H9 (cell line): ENCODE measurements around the gene YY1. TPM values are rescaled to one million over a fixed set of nuclear protein-coding genes. Genes with fewer than 3 reads are reported as not detected.

Source experiments
- DNase-seq: peaks from one replicate; pipeline ENCODE4 v3.0.0-alpha.2; 2017
- H2AFZ ChIP-seq: one replicate; pipeline ENCODE4 v1.6.1; 2013; ENCODE audit warnings: mild to moderate bottlenecking, low read length, control low read depth, moderate library complexity
- H2AK5ac ChIP-seq: 2 replicates; pipeline ENCODE4 v1.6.1; 2013; ENCODE audit warnings: low read length, control low read depth, mixed read lengths; ENCODE audit not compliant: insufficient read length
- H2BK120ac ChIP-seq: one replicate; pipeline ENCODE4 v1.6.1; 2013; ENCODE audit warnings: low read depth, mild to moderate bottlenecking, low read length, control low read depth, inconsistent platforms; ENCODE audit not compliant: poor library complexity, severe bottlenecking
- H2BK12ac ChIP-seq: 2 replicates; pipeline ENCODE4 v1.6.1; 2013; ENCODE audit warnings: low read length, control low read depth, mixed read lengths, low read depth; ENCODE audit not compliant: insufficient read length
- H2BK15ac ChIP-seq: 2 replicates; pipeline ENCODE4 v1.6.1; 2013; ENCODE audit warnings: low read depth, low read length, control low read depth
- H2BK20ac ChIP-seq: one replicate; pipeline ENCODE4 v1.6.1; 2013; ENCODE audit warnings: low read depth, mild to moderate bottlenecking, low read length, control low read depth, inconsistent platforms; ENCODE audit not compliant: poor library complexity, severe bottlenecking
- H2BK5ac ChIP-seq: 2 replicates; pipeline ENCODE4 v1.6.1; 2013; ENCODE audit warnings: low read length, control low read depth, mixed read lengths; ENCODE audit not compliant: insufficient read length
- H3K14ac ChIP-seq: 2 replicates; pipeline ENCODE4 v1.6.1; 2013; ENCODE audit warnings: low read length, control low read depth; ENCODE audit not compliant: insufficient read depth
- H3K18ac ChIP-seq: 2 replicates; pipeline ENCODE4 v1.6.1; 2013; ENCODE audit warnings: low read depth, mild to moderate bottlenecking, mixed read lengths, low read length, control low read depth; ENCODE audit not compliant: insufficient read length
- H3K23ac ChIP-seq: 2 replicates; pipeline ENCODE4 v1.6.1; 2013; ENCODE audit warnings: low read length, control low read depth, mixed read lengths, low read depth; ENCODE audit not compliant: insufficient read length
- H3K23me2 ChIP-seq: 2 replicates; pipeline ENCODE4 v1.6.1; 2013; ENCODE audit warnings: low read depth, mild to moderate bottlenecking, mixed read lengths, low read length, control low read depth; ENCODE audit not compliant: insufficient read length, poor library complexity, severe bottlenecking
- H3K27ac ChIP-seq: 2 replicates; pipeline ENCODE4 v1.5.1; 2013; ENCODE audit warnings: low read length, control low read depth, mixed read lengths, low read depth; ENCODE audit not compliant: insufficient read length
- H3K27me3 ChIP-seq: 2 replicates; pipeline ENCODE4 v1.6.1; 2013; ENCODE audit warnings: low read length, control low read depth, inconsistent platforms; ENCODE audit not compliant: insufficient read depth
- H3K4ac ChIP-seq: 2 replicates; pipeline ENCODE4 v1.6.1; 2013; ENCODE audit warnings: low read depth, mild to moderate bottlenecking, control low read depth, inconsistent platforms, low read length, moderate library complexity
- H3K4me1 ChIP-seq: 2 replicates; pipeline ENCODE4 v1.6.1; 2013; ENCODE audit warnings: low read length, control low read depth, inconsistent platforms; ENCODE audit not compliant: insufficient read depth
- H3K4me2 ChIP-seq: 2 replicates; pipeline ENCODE4 v1.6.1; 2013; ENCODE audit warnings: low read length, control low read depth, mixed read lengths; ENCODE audit not compliant: insufficient read length, insufficient read depth
- H3K56ac ChIP-seq: 2 replicates; pipeline ENCODE4 v1.6.1; 2013; ENCODE audit warnings: low read depth, mild to moderate bottlenecking, mixed read lengths, low read length, control low read depth; ENCODE audit not compliant: insufficient read length
- H3K79me1 ChIP-seq: 2 replicates; pipeline ENCODE4 v1.6.1; 2013; ENCODE audit warnings: low read depth, mild to moderate bottlenecking, moderate library complexity, low read length, control low read depth, inconsistent platforms; ENCODE audit not compliant: insufficient read depth, poor library complexity, severe bottlenecking
- H3K79me2 ChIP-seq: 2 replicates; pipeline ENCODE4 v1.6.1; 2013; ENCODE audit warnings: low read length, control low read depth, inconsistent platforms; ENCODE audit not compliant: insufficient read depth
- H3K9ac ChIP-seq: 2 replicates; pipeline ENCODE4 v1.6.1; 2013; ENCODE audit warnings: low read length, control low read depth, mixed read lengths; ENCODE audit not compliant: insufficient read length; ENCODE audit errors: extremely low read depth
- H3K9me3 ChIP-seq: one replicate; pipeline ENCODE4 v1.6.1; 2013; ENCODE audit warnings: low read depth, low read length, inconsistent platforms; ENCODE audit not compliant: control insufficient read depth
- H3T11ph ChIP-seq: one replicate; pipeline ENCODE4 v1.6.1; 2013; ENCODE audit warnings: mild to moderate bottlenecking, low read length, control low read depth, inconsistent platforms
- H4K20me1 ChIP-seq: one replicate; pipeline ENCODE4 v1.6.1; 2013; ENCODE audit not compliant: control insufficient read depth, insufficient read length, insufficient read depth
- H4K5ac ChIP-seq: 2 replicates; pipeline ENCODE4 v1.6.1; 2013; ENCODE audit warnings: low read depth, mild to moderate bottlenecking, mixed read lengths, low read length, control low read depth; ENCODE audit not compliant: insufficient read length
- H4K8ac ChIP-seq: replicated peaks from 2 replicates; pipeline ENCODE4 v1.6.1; 2013; ENCODE audit warnings: low read length, control low read depth, mixed read lengths, low read depth; ENCODE audit not compliant: insufficient read length
- H4K91ac ChIP-seq: 2 replicates; pipeline ENCODE4 v1.6.1; 2013; ENCODE audit warnings: low read depth, mild to moderate bottlenecking, moderate library complexity, mixed read lengths, low read length, control low read depth; ENCODE audit not compliant: insufficient read length
- H3K27ac Mint-ChIP-seq, 3 experiments: 2 replicates in 2 of 3; 3 replicates in 1 of 3; pipeline ENCODE4 v1.8.0; 2020 to 2021; ENCODE audit warnings: mixed read lengths in 3 of 3, mild to moderate bottlenecking in 1 of 3, moderate library complexity in 1 of 3
- H3K27me3 Mint-ChIP-seq: 2 replicates; pipeline ENCODE4 v1.8.0; 2021; ENCODE audit warnings: low read depth, mild to moderate bottlenecking, moderate library complexity, mixed read lengths
- H3K36me3 Mint-ChIP-seq, 3 experiments: 2 replicates in 2 of 3; 3 replicates in 1 of 3; pipeline ENCODE4 v1.8.0; 2020 to 2021; ENCODE audit warnings: low read depth in 3 of 3, mixed read lengths in 3 of 3; ENCODE audit not compliant: insufficient read depth in 1 of 3
- H3K4me1 Mint-ChIP-seq, 2 experiments: 2 replicates each; pipeline ENCODE4 v1.8.0; 2020; ENCODE audit warnings: mixed read lengths in 2 of 2
- H3K4me3 Mint-ChIP-seq, 2 experiments: 2 replicates in 1 of 2; 3 replicates in 1 of 2; pipeline ENCODE4 v1.8.0; 2020 to 2021; ENCODE audit warnings: mild to moderate bottlenecking in 2 of 2, mixed read lengths in 2 of 2, moderate library complexity in 1 of 2
- H3K9me3 Mint-ChIP-seq, 2 experiments: 2 replicates in 1 of 2; 3 replicates in 1 of 2; pipeline ENCODE4 v1.8.0; 2020; ENCODE audit warnings: mild to moderate bottlenecking in 2 of 2, mixed read lengths in 2 of 2, moderate library complexity in 1 of 2
- WGBS: extraction: QIAGEN DNeasy Blood & Tissue Kit; methylation state at CpG from one replicate; pipeline ENCODE4 v1.1.7; 2013; ENCODE audit warnings: missing lambda C conversion rate, low lambda C conversion rate, mixed read lengths; ENCODE audit not compliant: insufficient read length; ENCODE audit errors: extremely low coverage; 5-methylcytosine and 5-hydroxymethylcytosine counted together
- total RNA-seq: library from RNA; stranded (reverse); gene quantifications from 2 replicates; pipeline ENCODE4 v1.2.1, GENCODE V29; 2021
- TF ChIP-seq, protein P1 (sequence below): fragments of 200-600 bp; sonication (generic); conservative IDR thresholded peaks from 3 replicates; pipeline ENCODE4 v1.8.0; 2021; ENCODE audit warnings: antibody characterized with exemption, mild to moderate bottlenecking

Gene YY1
- total RNA-seq, 1 experiment from 2014 or later, result 103 TPM

DNA sequence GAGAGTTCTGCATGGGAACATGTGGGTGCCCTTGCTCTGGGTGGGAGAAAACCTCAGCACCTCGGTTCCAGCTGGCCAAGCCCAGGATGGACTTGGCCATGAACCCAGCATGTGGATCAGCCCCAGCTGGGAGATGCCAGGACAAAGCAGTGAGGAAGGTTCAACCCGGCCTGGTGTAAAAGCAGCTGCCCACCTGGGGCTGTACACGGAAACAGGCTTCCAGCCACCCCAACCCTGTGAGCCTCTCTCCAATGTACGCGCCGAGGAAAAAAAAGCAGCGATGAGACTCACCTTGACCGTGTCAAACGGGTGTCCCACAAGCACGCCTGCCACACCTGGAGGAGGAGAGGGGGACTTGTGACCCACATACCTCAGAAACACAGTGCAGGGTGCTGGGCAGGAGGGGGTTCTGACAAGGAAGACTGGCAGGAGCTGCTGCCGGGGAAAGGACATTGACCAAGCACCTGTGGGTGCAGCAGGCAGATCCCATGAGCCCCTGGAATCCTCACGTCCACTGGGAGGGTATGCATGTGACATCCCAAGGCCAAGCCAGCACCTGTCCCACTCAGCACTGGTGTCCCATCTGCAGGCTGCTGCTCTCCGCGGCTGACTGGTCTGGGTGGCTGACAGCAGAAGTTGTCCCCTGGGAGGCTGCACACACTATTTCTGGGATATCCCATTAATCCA is 59.8 kb downstream of the YY1 start:
- no peaks in the 10 kb centered on the region for H3K4me1 ChIP-seq
- H3K79me2 ChIP-seq, result peaks cover 5% of the 10 kb centered on the region; the same call in 1 of the 2 replicates

More for the DNA sequence above, 59.8 kb downstream of the YY1 start:
- TF ChIP-seq, protein P1, sequence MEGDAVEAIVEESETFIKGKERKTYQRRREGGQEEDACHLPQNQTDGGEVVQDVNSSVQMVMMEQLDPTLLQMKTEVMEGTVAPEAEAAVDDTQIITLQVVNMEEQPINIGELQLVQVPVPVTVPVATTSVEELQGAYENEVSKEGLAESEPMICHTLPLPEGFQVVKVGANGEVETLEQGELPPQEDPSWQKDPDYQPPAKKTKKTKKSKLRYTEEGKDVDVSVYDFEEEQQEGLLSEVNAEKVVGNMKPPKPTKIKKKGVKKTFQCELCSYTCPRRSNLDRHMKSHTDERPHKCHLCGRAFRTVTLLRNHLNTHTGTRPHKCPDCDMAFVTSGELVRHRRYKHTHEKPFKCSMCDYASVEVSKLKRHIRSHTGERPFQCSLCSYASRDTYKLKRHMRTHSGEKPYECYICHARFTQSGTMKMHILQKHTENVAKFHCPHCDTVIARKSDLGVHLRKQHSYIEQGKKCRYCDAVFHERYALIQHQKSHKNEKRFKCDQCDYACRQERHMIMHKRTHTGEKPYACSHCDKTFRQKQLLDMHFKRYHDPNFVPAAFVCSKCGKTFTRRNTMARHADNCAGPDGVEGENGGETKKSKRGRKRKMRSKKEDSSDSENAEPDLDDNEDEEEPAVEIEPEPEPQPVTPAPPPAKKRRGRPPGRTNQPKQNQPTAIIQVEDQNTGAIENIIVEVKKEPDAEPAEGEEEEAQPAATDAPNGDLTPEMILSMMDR, result no peak
- H3K4me3 Mint-ChIP-seq, result no peak overlapping the region; a peak in 1 of 5 replicates
- H3K14ac ChIP-seq, result no peak overlapping the region
- no peak overlapping the region for H4K8ac ChIP-seq
- H3K79me1 ChIP-seq, result peaks cover 5% of the 10 kb centered on the region
- H4K91ac ChIP-seq, result no peak overlapping the region
- no peaks in the 10 kb centered on the region for H3K27me3 ChIP-seq
- H3K23ac ChIP-seq, result no peak overlapping the region
- H3K9me3 ChIP-seq, result no peaks in the 10 kb centered on the region
- no peak overlapping the region for H3K18ac ChIP-seq
- peak overlapping the region in 2 of 3 experiments; percentile 49 to 57; a peak in 3 of 7 replicates for H3K27ac Mint-ChIP-seq
- peaks cover 33 to 63% (median 56%) of the 10 kb centered on the region in 3 experiments for H3K36me3 Mint-ChIP-seq
- no peak overlapping the region for H2BK15ac ChIP-seq
- no peaks in the 10 kb centered on the region; a peak in 1 of 5 replicates for H3K9me3 Mint-ChIP-seq
- no peak overlapping the region for H3K4me2 ChIP-seq
- no peak for DNase-seq
- no peak overlapping the region for H2BK5ac ChIP-seq
- H2BK120ac ChIP-seq, result no peak overlapping the region
- no peak overlapping the region for H2AK5ac ChIP-seq
- no peak overlapping the region for H3T11ph ChIP-seq
- no peak overlapping the region for H2AFZ ChIP-seq
- no CpG with 5 or more reads among the region's 14 CpGs for WGBS
- no peak overlapping the region for H3K9ac ChIP-seq
- H3K56ac ChIP-seq, result no peak overlapping the region
- no peak overlapping the region for H3K4ac ChIP-seq
- peaks cover 7 to 9% of the 10 kb centered on the region in 2 experiments for H3K4me1 Mint-ChIP-seq
- no peaks in the 10 kb centered on the region for H3K27me3 Mint-ChIP-seq
- no peak overlapping the region for H2BK12ac ChIP-seq
- no peaks in the 10 kb centered on the region for H4K20me1 ChIP-seq
- H4K5ac ChIP-seq, result no peak overlapping the region
- no peaks in the 10 kb centered on the region for H3K23me2 ChIP-seq
- no peak overlapping the region for H2BK20ac ChIP-seq
- H3K27ac ChIP-seq, result no peak overlapping the region
